Neural progenitor cell (in vitro differentiated cells): Measurements from ENCODE around the gene ZNF660. TPM values are rescaled to one million over a fixed set of nuclear protein-coding genes. Genes with fewer than 3 reads are reported as not detected.

Experiments used
- DNase-seq: peaks from one replicate; pipeline ENCODE4 v3.0.0-alpha.2; 2016; ENCODE audit warnings: low spot score
- H2AFZ ChIP-seq: fragments of 200-600 bp; sonication (generic); replicated peaks from 2 replicates; pipeline ENCODE4 v1.6.1; 2016; ENCODE audit warnings: antibody characterized with exemption
- H3F3A ChIP-seq: fragments of 200-600 bp; sonication (generic); 2 replicates; pipeline ENCODE4 v1.6.1; 2016; ENCODE audit warnings: antibody characterized with exemption, low read depth
- H3K27ac ChIP-seq: fragments of 200-600 bp; sonication (generic); 2 replicates; pipeline ENCODE4 v1.5.1; 2016; ENCODE audit warnings: mild to moderate bottlenecking
- H3K27me3 ChIP-seq: fragments of 200-600 bp; sonication (generic); 2 replicates; pipeline ENCODE4 v1.6.1; 2016; ENCODE audit warnings: mild to moderate bottlenecking, moderate library complexity
- H3K36me3 ChIP-seq: fragments of 200-600 bp; sonication (generic); 2 replicates; pipeline ENCODE4 v1.5.1; 2016
- H3K4me1 ChIP-seq: fragments of 200-600 bp; sonication (generic); 2 replicates; pipeline ENCODE4 v1.6.1; 2016; ENCODE audit warnings: mixed run types
- H3K4me2 ChIP-seq: fragments of 200-600 bp; sonication (generic); 2 replicates; pipeline ENCODE4 v1.6.1; 2016
- H3K4me3 ChIP-seq: fragments of 200-600 bp; sonication (generic); 2 replicates; pipeline ENCODE4 v1.5.1; 2016
- H3K79me2 ChIP-seq: fragments of 200-600 bp; sonication (generic); 2 replicates; pipeline ENCODE4 v1.6.1; 2016; ENCODE audit warnings: low read depth
- H3K9ac ChIP-seq: fragments of 200-600 bp; sonication (generic); 2 replicates; pipeline ENCODE4 v1.6.1; 2016
- H3K9me3 ChIP-seq: fragments of 200-600 bp; sonication (generic); 2 replicates; pipeline ENCODE4 v1.5.1; 2016; ENCODE audit warnings: low read depth
- H4K20me1 ChIP-seq: fragments of 200-600 bp; sonication (generic); 2 replicates; pipeline ENCODE4 v1.6.1; 2016; ENCODE audit warnings: low read depth
- H3K27ac Mint-ChIP-seq: 3 replicates; pipeline ENCODE4 v1.8.0; 2021; ENCODE audit warnings: mixed read lengths
- H3K27me3 Mint-ChIP-seq: 2 replicates; pipeline ENCODE4 v1.8.0; 2022; ENCODE audit warnings: low read depth, mild to moderate bottlenecking, inconsistent platforms, moderate library complexity, mixed read lengths; ENCODE audit not compliant: insufficient read depth
- H3K36me3 Mint-ChIP-seq: 3 replicates; pipeline ENCODE4 v1.8.0; 2021; ENCODE audit warnings: mixed read lengths
- H3K4me1 Mint-ChIP-seq: 3 replicates; pipeline ENCODE4 v1.8.0; 2021; ENCODE audit warnings: mixed read lengths
- H3K4me3 Mint-ChIP-seq: 3 replicates; pipeline ENCODE4 v1.8.0; 2021; ENCODE audit warnings: mild to moderate bottlenecking, moderate library complexity, mixed read lengths
- H3K9me3 Mint-ChIP-seq: 3 replicates; pipeline ENCODE4 v1.8.0; 2020; ENCODE audit warnings: mixed read lengths
- EZH2 ChIP-seq: fragments of 200-600 bp; sonication (generic); IDR thresholded peaks from 2 replicates; pipeline ENCODE4 v1.6.1; 2017; ENCODE audit warnings: antibody characterized with exemption, mild to moderate bottlenecking, moderate library complexity
- EZH2phosphoT487 ChIP-seq: fragments of 200-600 bp; sonication (generic); IDR thresholded peaks from 2 replicates; pipeline ENCODE4 v1.6.1; 2017; ENCODE audit warnings: antibody characterized with exemption
- total RNA-seq: library from RNA; depleted of rRNA; stranded (reverse); fragments of >200 nt; gene quantifications from 2 replicates; pipeline ENCODE4 v1.2.3, GENCODE V29; 2015; ENCODE audit warnings: low replicate concordance

Gene ZNF660
- total RNA-seq, 1 donor from 2014 or later = 26.7 TPM

DNA sequence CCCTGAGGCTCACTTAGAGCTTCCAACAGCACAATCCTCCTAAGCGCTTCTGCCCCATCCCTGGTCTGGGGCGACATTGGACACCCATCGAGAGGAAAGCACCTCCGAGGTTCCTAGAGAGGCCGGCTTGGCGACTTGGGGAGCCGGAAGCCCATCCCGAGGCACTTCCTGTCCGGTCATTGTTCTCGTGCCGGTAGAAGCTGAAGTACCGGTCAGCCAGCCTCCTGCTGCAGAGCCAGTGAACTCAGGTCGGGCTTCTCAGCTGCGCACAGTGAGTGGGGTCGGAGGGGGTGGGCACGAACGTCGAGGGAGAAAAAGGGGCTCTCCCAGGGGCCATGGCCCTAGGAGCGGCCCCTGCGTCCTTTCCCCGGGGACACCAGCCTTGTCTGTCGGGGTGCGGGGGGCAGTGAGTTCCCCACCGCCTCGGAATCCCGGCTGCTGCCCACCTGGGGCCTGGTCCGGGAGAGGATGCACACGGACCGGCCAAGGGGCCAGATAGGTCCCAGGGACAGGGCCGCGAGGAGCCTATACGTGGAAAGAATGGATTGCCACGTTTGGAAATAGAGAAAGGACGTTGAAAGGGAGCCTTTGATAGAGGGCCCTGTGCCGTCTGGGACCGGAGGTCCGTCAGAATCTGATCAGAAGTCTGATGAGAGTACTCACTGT lies 63.9 kb downstream of the ZNF660 start, which contains the start of gene ZNF35:
TSS of gene ZNF35 (plus strand) at position 169 of the 666 bp plus-strand sequence. CDS start 2,336 bp downstream, outside the sequence.
- peak within 1 kb of the TSS; percentile 91 for H3K4me2 ChIP-seq
- H3K9ac ChIP-seq = peak within 1 kb of the TSS; percentile 91
- H3K36me3 Mint-ChIP-seq = peaks cover 44% of the 10 kb centered on the region
- peak; percentile 55 for TF ChIP-seq EZH2
- TF ChIP-seq EZH2phosphoT487 = no peak
- peaks cover 14% of the 10 kb centered on the region for H3F3A ChIP-seq
- peak within 1 kb of the TSS; percentile 80 for H2AFZ ChIP-seq
- peak within 1 kb of the TSS; percentile 94 for H3K4me3 ChIP-seq
- H3K4me1 ChIP-seq = peaks cover 10% of the 10 kb centered on the region
- peaks cover 8% of the 10 kb centered on the region for H3K36me3 ChIP-seq
- peak within 1 kb of the TSS; percentile 98 for H3K4me3 Mint-ChIP-seq
- H3K27me3 ChIP-seq = no peaks in the 10 kb centered on the region
- H3K9me3 ChIP-seq = peaks cover 4% of the 10 kb centered on the region
- DNase-seq = peak; percentile 96
- H3K4me1 Mint-ChIP-seq = peaks cover 10% of the 10 kb centered on the region
- H3K79me2 ChIP-seq = peaks cover 31% of the 10 kb centered on the region
- H3K27ac Mint-ChIP-seq = peak within 1 kb of the TSS; percentile 78
- H4K20me1 ChIP-seq = peaks cover 7% of the 10 kb centered on the region
- peaks cover 4% of the 10 kb centered on the region for H3K9me3 Mint-ChIP-seq
- peaks cover 2% of the 10 kb centered on the region for H3K27me3 Mint-ChIP-seq
- peak within 1 kb of the TSS; percentile 78 for H3K27ac ChIP-seq

Other genes starting within 250 kb of the ZNF660 start
- 22.0 and 31.8 TPM in 2 replicates for gene TCAIM, start 246.2 kb upstream of the ZNF660 start, total RNA-seq
- gene ZNF445, start 107.3 kb upstream of the ZNF660 start, total RNA-seq = 28.3 and 29.7 TPM in 2 replicates
- gene ZKSCAN7, start 29.8 kb upstream of the ZNF660 start, total RNA-seq = 14.1 and 18.7 TPM in 2 replicates
- 38.7 and 49.1 TPM in 2 replicates for gene ZNF197, start 40.1 kb downstream of the ZNF660 start, total RNA-seq
- gene ZNF35, start 63.8 kb downstream of the ZNF660 start, total RNA-seq = 23.4 and 29.8 TPM in 2 replicates
- gene ZNF502, start 127.7 kb downstream of the ZNF660 start, total RNA-seq = 3.6 and 5.1 TPM in 2 replicates
- 9.9 and 12.6 TPM in 2 replicates for gene ZNF501, start 144.7 kb downstream of the ZNF660 start, total RNA-seq
- 48.9 and 73.6 TPM in 2 replicates for gene KIAA1143, start 176.7 kb downstream of the ZNF660 start, total RNA-seq
- 46.2 and 83.4 TPM in 2 replicates for gene KIF15, start 176.8 kb downstream of the ZNF660 start, total RNA-seq